ENCODE results near the gene HUS1. TPM values are rescaled to one million over a fixed set of nuclear protein-coding genes. Genes with fewer than 3 reads are reported as not detected.

Gene HUS1
- total and polyA plus RNA-seq, 2 of the 8 experiments (the other 6 are each of a cell fraction or from before 2014, with no cell fraction given): 15.0 to 33.0 TPM

GRCh38 chr7:47943676-47944474, 35.5 kb downstream of the HUS1 start:
- no peaks in the 10 kb centered on the region for H3K79me1 ChIP-seq (ENCODE audit: low read depth, low read length)
- H3K4ac ChIP-seq (replicated peaks; ENCODE audit: insufficient read length, low read depth, low read length): no peak overlapping the region
- H3K56ac ChIP-seq (replicated peaks; ENCODE audit: insufficient read length, low read depth, low read length): no peak overlapping the region
- no peak for DNase-seq (ENCODE audit: low read depth in 1 of 2, low spot score in 2 of 2)
- no peak overlapping the region for H2AFZ ChIP-seq (ENCODE audit: low read length)
- no peak overlapping the region for H2AK5ac ChIP-seq (ENCODE audit: low read depth, low read length)
- no peak overlapping the region for H3K18ac ChIP-seq (ENCODE audit: extremely low read depth, low read length)
- H4K8ac ChIP-seq (ENCODE audit: extremely low read depth, insufficient read depth, low read length): no peak overlapping the region
- no peaks in the 10 kb centered on the region for H3K36me3 ChIP-seq (ENCODE audit: control insufficient read depth in 2 of 4, insufficient read depth in 4 of 4, low read length in 3 of 4)
- no peak overlapping the region for H2BK5ac ChIP-seq (ENCODE audit: low read depth, low read length)
- H3K14ac ChIP-seq (ENCODE audit: insufficient read length): no peak overlapping the region
- H4K20me1 ChIP-seq (replicated peaks in 1 of 2; ENCODE audit: control insufficient read depth in 1 of 2, insufficient read depth in 2 of 2, low read length in 2 of 2): peaks cover 0 to 3% of the 10 kb centered on the region in 2 experiments
- H2BK15ac ChIP-seq (ENCODE audit: low read length): no peak overlapping the region
- no peak overlapping the region for H3K4me3 ChIP-seq (ENCODE audit: extremely low read depth in 1 of 4, insufficient read depth in 2 of 4, low read depth in 3 of 4, low read length in 4 of 4)
- H3K4me1 ChIP-seq (replicated peaks in 1 of 4; ENCODE audit: control insufficient read depth in 3 of 4, insufficient read depth in 4 of 4, low read length in 3 of 4): peaks cover 0 to 9% (median 5%) of the 10 kb centered on the region in 4 experiments; a peak in 6 of 7 replicates
- WGBS, 2 experiments (ENCODE audit: extremely low coverage in 1 of 2, insufficient coverage in 1 of 2, insufficient read length in 1 of 2, insufficient replicate concordance in 2 of 2, low coverage in 1 of 2, low lambda C conversion rate in 2 of 2, missing lambda C conversion rate in 1 of 2): 87% methylated on average over 8 of the region's 8 CpGs; no CpG with 5 or more reads in 1 of the 2 experiments
- H3K23ac ChIP-seq (ENCODE audit: insufficient read length): no peak overlapping the region
- ChIA-PET POLR2A (ENCODE audit: partially characterized antibody) (interaction anchor here (1.5 kb wide), 1 partner anchor 166 kb away, joined by 3 read pairs; no protein-coding TSS in a partner anchor), CTCF (ENCODE audit: partially characterized antibody) (interaction anchor here (0.8 to 3.5 kb wide), 38 partner anchors 9 to 678 kb away, joined by 3 to 33 read pairs (median 6); no protein-coding TSS in a partner anchor)
- no peak overlapping the region for H2BK120ac ChIP-seq (replicated peaks; ENCODE audit: low read depth, low read length)
- H3K9ac ChIP-seq (replicated peaks in 1 of 4; ENCODE audit: extremely low read depth in 1 of 4, low read depth in 3 of 4, low read length in 3 of 4): no peak overlapping the region
- H3K23me2 ChIP-seq (ENCODE audit: low read depth, low read length): peaks cover 5% of the 10 kb centered on the region; the same call in 1 of the 2 replicates
- no peak overlapping the region for H4K5ac ChIP-seq (ENCODE audit: insufficient read length, low read depth, low read length)
- H3K9me3 ChIP-seq (ENCODE audit: insufficient read depth in 2 of 2, low read depth in 1 of 2, low read length in 1 of 2): no peaks in the 10 kb centered on the region
- H3K27me3 ChIP-seq (replicated peaks in 1 of 4; ENCODE audit: control insufficient read depth in 3 of 4, extremely low read depth in 1 of 4, insufficient read depth in 3 of 4, low read length in 3 of 4): no peaks in the 10 kb centered on the region
- H2BK20ac ChIP-seq (ENCODE audit: low read length): no peak overlapping the region
- H3K4me2 ChIP-seq (ENCODE audit: insufficient read depth in 1 of 2, low read depth in 2 of 2, low read length in 2 of 2): no peak overlapping the region
- no peaks in the 10 kb centered on the region for H3K79me2 ChIP-seq (ENCODE audit: control insufficient read depth in 1 of 2, insufficient read depth in 2 of 2, low read length in 2 of 2)
- no peak overlapping the region for H4K91ac ChIP-seq (replicated peaks; ENCODE audit: insufficient read length, low read length)
- no peak for FAIRE-seq
- H3K27ac ChIP-seq (ENCODE audit: low read depth, low read length): no peak overlapping the region
- no peak overlapping the region; the same call in 1 of the 2 replicates for H2BK12ac ChIP-seq (ENCODE audit: low read depth, low read length)
- TF ChIP-seq KDM4A (IDR thresholded peaks at IDR 0.05; ENCODE audit: low read depth, low read length, severe bottlenecking) (no peak), SP4 (IDR thresholded peaks at IDR 0.05; ENCODE audit: low read length) (no peak)
